ENCODE measurements around the gene FRMD4A. TPM values are rescaled to one million over a fixed set of nuclear protein-coding genes. Genes with fewer than 3 reads are reported as not detected.

The FRMD4A gene
- total RNA-seq, 1 experiment from 2014 or later: 19.6 TPM

DNA sequence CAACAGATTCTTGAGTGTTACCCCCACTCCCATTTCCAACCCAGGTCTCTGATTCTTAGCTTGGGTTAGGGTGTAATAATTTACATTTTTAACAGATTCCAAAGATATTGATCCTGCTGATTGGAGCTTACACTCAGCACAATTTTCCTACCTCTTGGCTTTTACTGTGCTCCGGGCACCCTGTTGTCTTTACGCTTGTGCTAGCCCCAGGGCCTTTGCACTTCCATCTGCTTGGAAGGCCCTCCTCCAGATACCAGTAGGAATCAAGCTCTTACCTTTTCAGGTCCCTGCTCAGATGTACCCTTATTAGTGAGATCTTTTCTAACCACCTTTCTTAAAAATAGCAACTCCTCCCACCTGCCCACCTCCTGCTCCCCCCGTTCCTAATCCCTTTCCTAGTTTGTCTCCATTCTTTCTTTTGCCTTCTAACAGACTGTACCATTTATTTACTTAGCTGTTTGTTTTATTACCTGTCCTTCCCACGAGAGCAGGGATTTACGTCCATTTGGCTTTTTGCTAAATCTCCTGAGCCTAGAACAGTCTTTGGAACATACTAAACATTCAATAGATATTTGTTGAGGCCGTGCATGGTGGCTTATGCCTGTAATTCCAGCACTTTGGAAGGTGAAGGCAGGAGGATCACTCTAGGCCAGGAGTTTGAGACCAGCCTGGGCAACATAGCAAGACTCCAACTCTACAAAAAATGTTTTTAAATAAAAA is 427.7 kb downstream of the FRMD4A start:
- H3K18ac ChIP-seq (ENCODE audit: insufficient read length, low read depth, low read length): no peak overlapping the region
- no peak for DNase-seq
- H3K4ac ChIP-seq (ENCODE audit: low read depth, low read length): no peak overlapping the region
- no peaks in the 10 kb centered on the region for H3K9me3 ChIP-seq (ENCODE audit: control insufficient read depth, low read depth, low read length)
- no peak overlapping the region; a peak in 2 of 7 replicates for H3K27ac Mint-ChIP-seq
- no peaks in the 10 kb centered on the region for H3K79me1 ChIP-seq (ENCODE audit: insufficient read depth, low read depth, low read length, poor library complexity, severe bottlenecking)
- H3K56ac ChIP-seq (ENCODE audit: insufficient read length, low read depth, low read length): no peak overlapping the region
- H2BK15ac ChIP-seq (ENCODE audit: low read depth, low read length): no peak overlapping the region
- no peak overlapping the region for H3K4me2 ChIP-seq (ENCODE audit: insufficient read depth, insufficient read length, low read length)
- H3K79me2 ChIP-seq (ENCODE audit: insufficient read depth, low read length): no peaks in the 10 kb centered on the region
- no peaks in the 10 kb centered on the region; the same call in 1 of the 2 replicates for H3K27me3 ChIP-seq (ENCODE audit: insufficient read depth, low read length)
- H4K5ac ChIP-seq (ENCODE audit: insufficient read length, low read depth, low read length): no peak overlapping the region
- H4K20me1 ChIP-seq (ENCODE audit: control insufficient read depth, insufficient read depth, insufficient read length): no peaks in the 10 kb centered on the region
- H3T11ph ChIP-seq (ENCODE audit: low read length): no peak overlapping the region
- H3K23ac ChIP-seq (ENCODE audit: insufficient read length, low read depth, low read length): no peak overlapping the region
- H3K4me1 Mint-ChIP-seq: peaks cover 8 to 9% of the 10 kb centered on the region in 2 experiments
- no peak overlapping the region for H2AK5ac ChIP-seq (ENCODE audit: insufficient read length, low read length)
- no peaks in the 10 kb centered on the region; a peak in 2 of 5 replicates for H3K9me3 Mint-ChIP-seq
- no peak overlapping the region for H2BK5ac ChIP-seq (ENCODE audit: insufficient read length, low read length)
- H3K9ac ChIP-seq (ENCODE audit: extremely low read depth, insufficient read length, low read length): no peak overlapping the region
- H3K36me3 Mint-ChIP-seq (ENCODE audit: insufficient read depth in 1 of 3, low read depth in 3 of 3): no peaks in the 10 kb centered on the region; a peak in 1 of 7 replicates
- H3K4me1 ChIP-seq (ENCODE audit: insufficient read depth, low read length): no peaks in the 10 kb centered on the region
- H2BK12ac ChIP-seq (ENCODE audit: insufficient read length, low read depth, low read length): no peak overlapping the region
- no peak overlapping the region for H2AFZ ChIP-seq (ENCODE audit: low read length)
- no peak overlapping the region for H4K8ac ChIP-seq (replicated peaks; ENCODE audit: insufficient read length, low read depth, low read length)
- H3K4me3 Mint-ChIP-seq: no peak overlapping the region
- H2BK120ac ChIP-seq (ENCODE audit: low read depth, low read length, poor library complexity, severe bottlenecking): no peak overlapping the region
- H3K27ac ChIP-seq (ENCODE audit: insufficient read length, low read depth, low read length): no peak overlapping the region
- no peaks in the 10 kb centered on the region for H3K23me2 ChIP-seq (ENCODE audit: insufficient read length, low read depth, low read length, poor library complexity, severe bottlenecking)
- TF ChIP-seq, protein P1, sequence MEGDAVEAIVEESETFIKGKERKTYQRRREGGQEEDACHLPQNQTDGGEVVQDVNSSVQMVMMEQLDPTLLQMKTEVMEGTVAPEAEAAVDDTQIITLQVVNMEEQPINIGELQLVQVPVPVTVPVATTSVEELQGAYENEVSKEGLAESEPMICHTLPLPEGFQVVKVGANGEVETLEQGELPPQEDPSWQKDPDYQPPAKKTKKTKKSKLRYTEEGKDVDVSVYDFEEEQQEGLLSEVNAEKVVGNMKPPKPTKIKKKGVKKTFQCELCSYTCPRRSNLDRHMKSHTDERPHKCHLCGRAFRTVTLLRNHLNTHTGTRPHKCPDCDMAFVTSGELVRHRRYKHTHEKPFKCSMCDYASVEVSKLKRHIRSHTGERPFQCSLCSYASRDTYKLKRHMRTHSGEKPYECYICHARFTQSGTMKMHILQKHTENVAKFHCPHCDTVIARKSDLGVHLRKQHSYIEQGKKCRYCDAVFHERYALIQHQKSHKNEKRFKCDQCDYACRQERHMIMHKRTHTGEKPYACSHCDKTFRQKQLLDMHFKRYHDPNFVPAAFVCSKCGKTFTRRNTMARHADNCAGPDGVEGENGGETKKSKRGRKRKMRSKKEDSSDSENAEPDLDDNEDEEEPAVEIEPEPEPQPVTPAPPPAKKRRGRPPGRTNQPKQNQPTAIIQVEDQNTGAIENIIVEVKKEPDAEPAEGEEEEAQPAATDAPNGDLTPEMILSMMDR (conservative IDR thresholded peaks at IDR 0.05): no peak
- H2BK20ac ChIP-seq (ENCODE audit: low read depth, low read length, poor library complexity, severe bottlenecking): no peak overlapping the region
- H4K91ac ChIP-seq (ENCODE audit: insufficient read length, low read depth, low read length): no peak overlapping the region
- WGBS (ENCODE audit: extremely low coverage, insufficient read length, low lambda C conversion rate): no CpG with 5 or more reads among the region's 6 CpGs
- 0 out of 2 replicates have a peak, but pooled peaks cover 4% of the 10 kb centered on the region for H3K27me3 Mint-ChIP-seq (ENCODE audit: low read depth)
- H3K14ac ChIP-seq (ENCODE audit: insufficient read depth, low read length): no peak overlapping the region

Data from H9 (cell line).